Glutamatergic neuron (in vitro differentiated cells): ENCODE measurements around the gene NPFF. TPM values are rescaled to one million over a fixed set of nuclear protein-coding genes. Genes with fewer than 3 reads are reported as not detected.

Experiments used
- DNase-seq: peaks from one replicate; pipeline ENCODE4 v3.0.0; 2022
- H3K27ac Mint-ChIP-seq: one replicate; pipeline ENCODE4 v1.8.0; 2020; ENCODE audit warnings: mild to moderate bottlenecking, mixed read lengths, inconsistent platforms; ENCODE audit not compliant: unreplicated experiment
- H3K27me3 Mint-ChIP-seq: one replicate; pipeline ENCODE4 v1.8.0; 2020; ENCODE audit warnings: mild to moderate bottlenecking, moderate library complexity, mixed read lengths, inconsistent platforms; ENCODE audit not compliant: unreplicated experiment
- H3K36me3 Mint-ChIP-seq: one replicate; pipeline ENCODE4 v1.8.0; 2020; ENCODE audit warnings: mild to moderate bottlenecking, mixed read lengths, inconsistent platforms; ENCODE audit not compliant: unreplicated experiment
- H3K4me1 Mint-ChIP-seq: one replicate; pipeline ENCODE4 v1.8.0; 2020; ENCODE audit warnings: mild to moderate bottlenecking, low read depth, mixed read lengths, inconsistent platforms; ENCODE audit not compliant: unreplicated experiment
- H3K4me3 Mint-ChIP-seq: one replicate; pipeline ENCODE4 v1.8.0; 2020; ENCODE audit warnings: mild to moderate bottlenecking, mixed read lengths, inconsistent platforms; ENCODE audit not compliant: unreplicated experiment
- H3K9me3 Mint-ChIP-seq: one replicate; pipeline ENCODE4 v1.8.0; 2020; ENCODE audit warnings: mild to moderate bottlenecking, moderate library complexity, mixed read lengths, inconsistent platforms; ENCODE audit not compliant: unreplicated experiment
- total RNA-seq: library from RNA; stranded (reverse); fragmentation: NEBNext Ultra II Directional; extraction: Animal tissue kit (Norgen Biotek cat#: 25700); gene quantifications from one replicate; pipeline ENCODE4 v1.2.1, GENCODE V29; 2021; ENCODE audit not compliant: unreplicated experiment
- TF ChIP-seq, protein P1 (sequence below): fragments of 200-600 bp; sonication (generic); IDR thresholded peaks from one replicate; pipeline ENCODE4 v1.5.0; 2021; ENCODE audit not compliant: partially characterized antibody, unreplicated experiment

Gene NPFF
- total RNA-seq, 1 donor from 2014 or later: not detected

DNA sequence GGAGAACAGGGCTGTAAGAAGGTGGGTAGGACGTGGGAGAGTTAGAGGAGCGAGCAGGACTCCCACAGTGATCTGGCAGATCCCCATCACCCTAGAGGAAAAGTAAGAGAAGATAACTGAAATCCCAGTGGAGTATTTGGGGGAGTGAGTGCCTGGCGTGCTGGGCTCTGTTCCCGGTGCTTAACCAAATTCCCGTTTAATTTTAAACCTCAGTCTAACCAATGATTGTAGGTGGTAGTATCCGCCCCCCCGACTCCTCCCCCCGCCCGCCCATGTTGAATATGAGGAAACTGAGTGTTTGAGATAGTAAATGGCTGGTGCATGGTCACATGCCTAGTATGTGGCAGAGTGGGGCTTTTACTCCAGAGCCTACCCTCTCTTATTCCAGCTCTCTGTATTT is 5.0 kb downstream of the NPFF start:
- Mint-ChIP-seq H3K9me3 (peaks cover 15% of the 10 kb centered on the region), H3K36me3 (no peaks in the 10 kb centered on the region), H3K27me3 (peaks cover 27% of the 10 kb centered on the region), H3K27ac (peak overlapping the region; percentile 95), H3K4me1 (peaks cover 18% of the 10 kb centered on the region), H3K4me3 (peak overlapping the region; percentile 91)
- no peak for DNase-seq
- TF ChIP-seq, protein P1, sequence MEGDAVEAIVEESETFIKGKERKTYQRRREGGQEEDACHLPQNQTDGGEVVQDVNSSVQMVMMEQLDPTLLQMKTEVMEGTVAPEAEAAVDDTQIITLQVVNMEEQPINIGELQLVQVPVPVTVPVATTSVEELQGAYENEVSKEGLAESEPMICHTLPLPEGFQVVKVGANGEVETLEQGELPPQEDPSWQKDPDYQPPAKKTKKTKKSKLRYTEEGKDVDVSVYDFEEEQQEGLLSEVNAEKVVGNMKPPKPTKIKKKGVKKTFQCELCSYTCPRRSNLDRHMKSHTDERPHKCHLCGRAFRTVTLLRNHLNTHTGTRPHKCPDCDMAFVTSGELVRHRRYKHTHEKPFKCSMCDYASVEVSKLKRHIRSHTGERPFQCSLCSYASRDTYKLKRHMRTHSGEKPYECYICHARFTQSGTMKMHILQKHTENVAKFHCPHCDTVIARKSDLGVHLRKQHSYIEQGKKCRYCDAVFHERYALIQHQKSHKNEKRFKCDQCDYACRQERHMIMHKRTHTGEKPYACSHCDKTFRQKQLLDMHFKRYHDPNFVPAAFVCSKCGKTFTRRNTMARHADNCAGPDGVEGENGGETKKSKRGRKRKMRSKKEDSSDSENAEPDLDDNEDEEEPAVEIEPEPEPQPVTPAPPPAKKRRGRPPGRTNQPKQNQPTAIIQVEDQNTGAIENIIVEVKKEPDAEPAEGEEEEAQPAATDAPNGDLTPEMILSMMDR: no peak

DNA sequence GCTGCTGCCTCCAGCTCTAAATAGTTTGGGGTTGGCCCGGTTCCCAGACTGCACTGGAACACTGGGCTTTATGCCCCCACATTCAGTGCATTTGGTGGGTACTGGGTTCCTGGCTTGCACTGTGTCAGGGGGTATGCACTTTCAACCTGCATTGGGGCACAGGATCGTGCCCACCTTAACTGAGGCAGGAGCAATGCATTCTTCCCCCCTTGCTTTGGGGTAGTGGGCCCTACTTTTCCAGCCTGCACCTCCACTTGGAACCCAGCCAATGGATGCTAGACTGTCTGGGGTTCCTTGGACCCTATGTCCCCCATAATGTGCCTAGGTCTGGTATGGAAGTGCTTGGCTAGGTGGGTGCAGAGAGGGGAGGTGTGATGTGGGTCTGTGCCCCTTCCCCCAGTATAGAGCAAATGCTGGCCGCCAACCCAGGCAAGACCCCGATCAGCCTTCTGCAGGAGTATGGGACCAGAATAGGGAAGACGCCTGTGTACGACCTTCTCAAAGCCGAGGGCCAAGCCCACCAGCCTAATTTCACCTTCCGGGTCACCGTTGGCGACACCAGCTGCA is 5.6 kb downstream of the NPFF start:
- peaks cover 21% of the 10 kb centered on the region for H3K4me1 Mint-ChIP-seq
- H3K9me3 Mint-ChIP-seq: peaks cover 15% of the 10 kb centered on the region
- peaks cover 30% of the 10 kb centered on the region for H3K27me3 Mint-ChIP-seq

DNA sequence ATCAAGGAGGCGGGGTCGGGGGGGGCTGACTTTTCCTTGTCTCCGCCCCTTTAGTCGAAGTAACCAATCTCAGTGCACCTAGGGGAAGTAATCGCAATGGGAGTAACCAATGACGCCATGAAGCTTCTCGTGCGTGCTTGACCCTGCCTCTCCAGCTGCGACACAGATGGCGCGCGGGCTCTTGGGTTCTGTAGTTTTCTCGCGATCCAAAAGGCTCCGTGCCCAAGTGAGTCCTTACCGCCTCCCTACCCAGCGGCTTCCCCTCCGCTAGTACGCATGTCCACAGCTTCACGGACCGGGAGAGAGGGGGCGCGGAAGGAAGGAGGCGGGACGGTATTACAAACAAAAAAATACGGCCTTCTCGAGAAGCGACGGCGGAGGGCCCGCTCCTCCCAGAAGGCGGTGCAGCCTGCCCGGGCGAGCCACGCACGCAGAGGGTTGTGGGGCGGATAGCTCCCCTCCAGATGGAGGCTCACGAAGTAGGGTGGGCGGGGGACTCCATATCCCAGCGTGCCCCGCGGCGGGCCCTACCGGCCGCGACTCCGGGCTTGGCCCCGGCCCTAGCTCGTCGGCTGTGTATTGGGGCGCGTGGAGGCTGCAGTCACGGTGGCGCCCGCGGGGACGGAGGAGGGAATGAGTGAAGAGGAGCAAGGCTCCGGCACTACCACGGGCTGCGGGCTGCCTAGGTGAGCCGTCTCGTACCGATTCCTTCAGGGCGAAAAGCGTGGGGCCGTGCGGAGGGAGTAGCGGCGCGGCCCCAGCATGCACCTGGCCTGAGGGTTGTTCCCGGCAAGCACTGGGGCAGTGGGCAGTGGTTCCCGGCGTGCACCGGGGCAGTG is 6.3 kb downstream of the NPFF start, which contains the start of gene TARBP2:
TSS of gene TARBP2 (plus strand) at position 508 of the 839 bp plus-strand sequence. CDS start at position 634, 126 bp downstream.
- Mint-ChIP-seq H3K27ac (peak within 1 kb of the TSS; percentile 95), H3K4me3 (peak within 1 kb of the TSS; percentile 91), H3K4me1 (peaks cover 28% of the 10 kb centered on the region), H3K27me3 (peaks cover 34% of the 10 kb centered on the region), H3K9me3 (peaks cover 20% of the 10 kb centered on the region), H3K36me3 (no peaks in the 10 kb centered on the region)
- peak; percentile 97 for DNase-seq
- TF ChIP-seq, protein P1: no peak

More for the DNA sequence above, 5.6 kb downstream of the NPFF start:
- peak overlapping the region; percentile 95 for H3K27ac Mint-ChIP-seq
- peak overlapping the region; percentile 91 for H3K4me3 Mint-ChIP-seq
- TF ChIP-seq, protein P1: no peak
- H3K36me3 Mint-ChIP-seq: no peaks in the 10 kb centered on the region
- DNase-seq: no peak

DNA sequence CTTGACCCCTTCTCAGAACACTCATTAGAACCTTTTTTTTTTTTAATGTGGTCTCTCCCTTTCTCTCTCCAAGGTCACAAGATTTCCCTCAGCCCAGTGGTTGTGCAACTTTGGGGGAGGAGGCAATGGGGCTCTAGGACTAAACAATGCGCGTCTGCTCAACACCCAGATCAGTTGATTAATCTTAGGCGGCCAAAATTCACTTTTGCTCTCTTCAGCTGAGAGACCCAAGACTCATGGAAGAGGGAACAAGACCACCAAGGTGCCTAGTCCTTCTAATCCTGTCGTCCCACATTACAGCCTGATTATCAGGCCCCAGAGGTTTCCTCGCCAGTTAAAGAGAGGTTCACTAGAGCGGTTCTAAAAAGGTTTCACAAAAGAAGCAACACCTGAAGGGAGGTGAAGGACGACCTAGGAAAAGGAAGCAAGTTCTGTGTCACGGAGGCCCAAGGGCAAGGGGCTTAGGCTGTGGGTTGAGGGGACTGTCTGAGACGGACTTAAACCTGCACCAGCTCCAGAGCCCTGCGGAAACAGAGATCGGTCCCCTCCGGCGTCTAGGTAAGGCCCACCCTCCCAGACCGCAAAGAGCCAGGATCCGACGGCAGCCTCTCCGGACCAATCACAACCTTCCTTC is 7.0 kb downstream of the NPFF start:
- TF ChIP-seq, protein P1: no peak
- Mint-ChIP-seq H3K27ac (peak overlapping the region; percentile 95), H3K9me3 (peaks cover 20% of the 10 kb centered on the region), H3K36me3 (no peaks in the 10 kb centered on the region), H3K4me1 (peaks cover 29% of the 10 kb centered on the region), H3K27me3 (peaks cover 34% of the 10 kb centered on the region), H3K4me3 (peak overlapping the region; percentile 91)
- no peak for DNase-seq
